ENCODE data around the gene PAQR6.

- TF ChIP-seq CTCF (conservative IDR thresholded peaks at IDR 0.05; ENCODE audit: low read depth, low read length) (no peak), EZH2 (IDR thresholded peaks at IDR 0.05; ENCODE audit: low read length, unreplicated experiment) (no peak), EZH2phosphoT487 (IDR thresholded peaks at IDR 0.05; ENCODE audit: borderline replicate concordance, low read length) (no peak)
Measured at GRCh38 chr1:156246781-156247459, 936 bp downstream of the PAQR6 start.

Data from PC-3 (cell line).